Vagina (tissue), 2 donors: ENCODE results near the gene HTR4. TPM values are rescaled to one million over a fixed set of nuclear protein-coding genes. Genes with fewer than 3 reads are reported as not detected.

ENCODE experiments used
- DNase-seq, 2 donors: peaks; one replicate each; pipeline ENCODE4 v3.0.0-alpha.2; 2017; ENCODE audit errors: extremely low spot score in 2 of 2
- H3K27ac ChIP-seq: fragments of 200-600 bp; sonication (generic); one replicate; pipeline ENCODE4 v1.5.1; 2019
- H3K27me3 ChIP-seq: fragments of 200-600 bp; sonication (generic); one replicate; pipeline ENCODE4 v1.5.1; 2019
- H3K36me3 ChIP-seq, 2 donors: fragments of 200-600 bp; sonication (generic); one replicate each; pipeline ENCODE4 v1.5.1; 2017 to 2019
- H3K4me1 ChIP-seq: fragments of 200-600 bp; sonication (generic); one replicate; pipeline ENCODE4 v1.5.1; 2019
- H3K4me3 ChIP-seq, 2 donors: fragments of 200-600 bp; sonication (generic); 1 replicate in 1 of 2; 2 replicates in 1 of 2; pipeline ENCODE4 v1.5.1; 2016 to 2019
- H3K9me3 ChIP-seq: fragments of 200-600 bp; sonication (generic); one replicate; pipeline ENCODE4 v1.5.1; 2019
- POLR2A ChIP-seq, 2 donors: fragments of 450-650 bp; IDR thresholded peaks; one replicate each; pipeline ENCODE4 v1.6.1; 2017; ENCODE audit warnings: antibody characterized with exemption in 2 of 2, mild to moderate bottlenecking in 2 of 2, moderate library complexity in 2 of 2
- POLR2AphosphoS5 ChIP-seq, 2 donors: sonication (generic); formaldehyde crosslinking; IDR thresholded peaks; one replicate each; pipeline ENCODE4 v1.9.0; 2017; ENCODE audit warnings: antibody characterized with exemption in 2 of 2, mild to moderate bottlenecking in 2 of 2, low read depth in 1 of 2; ENCODE audit not compliant: insufficient read depth in 1 of 2
- intact Hi-C: fragments of 100-400 bp; cut with DNase I; formaldehyde crosslinking; loops from one replicate; pipeline ENCODE4 v1.15.1; 2023
- total RNA-seq: library from RNA; depleted of rRNA; stranded (reverse); fragments of >200 nt; gene quantifications from one replicate; pipeline ENCODE4 v1.2.3, GENCODE V29; 2016
- TF ChIP-seq, protein P1 (sequence below), 3 experiments: fragments of 450-650 bp in 2 of 3; fragments of 200-600 bp in 1 of 3; sonication (generic) in 1 of 3; IDR thresholded peaks; one replicate each; pipeline ENCODE4 v1.5.1; 2017 to 2019; ENCODE audit warnings: antibody characterized with exemption in 3 of 3, mild to moderate bottlenecking in 2 of 3, moderate library complexity in 2 of 3

HTR4 gene
- total RNA-seq, 1 donor from 2014 or later: 2.9 TPM

DNA sequence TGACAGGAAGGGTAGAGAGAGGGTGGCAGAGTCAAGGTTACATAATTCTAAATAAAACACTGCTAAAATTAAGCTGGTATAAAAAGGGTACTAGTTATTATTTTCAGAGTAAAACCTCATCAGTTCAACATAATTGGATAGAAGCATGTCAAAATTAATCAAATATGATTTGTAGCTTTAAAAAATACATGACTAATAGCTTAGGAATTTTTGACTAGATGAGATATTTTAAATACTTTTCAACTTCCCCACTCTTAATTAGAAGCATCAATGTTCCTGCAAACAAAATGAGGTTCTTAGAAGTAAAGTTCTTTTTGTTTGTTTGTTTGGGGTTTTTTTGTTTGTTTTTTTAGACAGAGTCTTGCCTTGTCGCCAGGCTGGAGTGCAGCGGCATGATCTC is 29.1 kb downstream of the HTR4 start:
- DNase-seq: no peak
- H3K27ac ChIP-seq: no peak overlapping the region
- H3K27me3 ChIP-seq: no peaks in the 10 kb centered on the region
- H3K4me1 ChIP-seq: no peaks in the 10 kb centered on the region
- no peaks in the 10 kb centered on the region for H3K36me3 ChIP-seq
- H3K9me3 ChIP-seq: no peaks in the 10 kb centered on the region
- TF ChIP-seq, protein P1, sequence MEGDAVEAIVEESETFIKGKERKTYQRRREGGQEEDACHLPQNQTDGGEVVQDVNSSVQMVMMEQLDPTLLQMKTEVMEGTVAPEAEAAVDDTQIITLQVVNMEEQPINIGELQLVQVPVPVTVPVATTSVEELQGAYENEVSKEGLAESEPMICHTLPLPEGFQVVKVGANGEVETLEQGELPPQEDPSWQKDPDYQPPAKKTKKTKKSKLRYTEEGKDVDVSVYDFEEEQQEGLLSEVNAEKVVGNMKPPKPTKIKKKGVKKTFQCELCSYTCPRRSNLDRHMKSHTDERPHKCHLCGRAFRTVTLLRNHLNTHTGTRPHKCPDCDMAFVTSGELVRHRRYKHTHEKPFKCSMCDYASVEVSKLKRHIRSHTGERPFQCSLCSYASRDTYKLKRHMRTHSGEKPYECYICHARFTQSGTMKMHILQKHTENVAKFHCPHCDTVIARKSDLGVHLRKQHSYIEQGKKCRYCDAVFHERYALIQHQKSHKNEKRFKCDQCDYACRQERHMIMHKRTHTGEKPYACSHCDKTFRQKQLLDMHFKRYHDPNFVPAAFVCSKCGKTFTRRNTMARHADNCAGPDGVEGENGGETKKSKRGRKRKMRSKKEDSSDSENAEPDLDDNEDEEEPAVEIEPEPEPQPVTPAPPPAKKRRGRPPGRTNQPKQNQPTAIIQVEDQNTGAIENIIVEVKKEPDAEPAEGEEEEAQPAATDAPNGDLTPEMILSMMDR (IDR thresholded peaks at IDR 0.05): no peak
- TF ChIP-seq POLR2AphosphoS5 (IDR thresholded peaks at IDR 0.05; ENCODE audit: insufficient read depth in 1 of 2, low read depth in 1 of 2): no peak
- TF ChIP-seq POLR2A (IDR thresholded peaks at IDR 0.05): no peak
- H3K4me3 ChIP-seq: no peak overlapping the region
- intact Hi-C loops: no loop called here

DNA sequence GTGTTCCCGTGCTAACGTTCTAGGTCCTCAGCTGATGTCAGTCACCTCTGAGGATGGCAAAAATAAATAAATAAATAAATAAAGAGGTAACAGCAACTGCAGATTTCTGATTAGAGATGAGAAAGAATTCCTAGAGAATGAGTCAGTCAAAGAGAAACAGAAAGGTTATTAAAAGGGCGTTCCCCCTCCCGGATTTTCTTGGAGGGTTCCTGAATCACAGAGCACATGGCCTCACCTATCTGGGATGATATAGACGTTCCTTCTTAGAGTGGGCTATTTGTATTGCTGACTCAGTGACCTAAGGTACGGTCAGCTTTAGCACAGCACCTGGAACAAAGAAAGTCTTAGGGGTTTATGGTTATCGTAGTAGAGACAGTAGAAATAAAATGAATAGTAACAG is 30.6 kb downstream of the HTR4 start:
- H3K27me3 ChIP-seq: no peaks in the 10 kb centered on the region
- no peak overlapping the region for H3K4me3 ChIP-seq
- no peak for DNase-seq
- TF ChIP-seq, protein P1 (IDR thresholded peaks at IDR 0.05): no peak
- TF ChIP-seq POLR2A (IDR thresholded peaks at IDR 0.05) (no peak), POLR2AphosphoS5 (IDR thresholded peaks at IDR 0.05; ENCODE audit: insufficient read depth in 1 of 2, low read depth in 1 of 2) (no peak)
- H3K27ac ChIP-seq: no peak overlapping the region
- H3K9me3 ChIP-seq: no peaks in the 10 kb centered on the region
- no peaks in the 10 kb centered on the region for H3K4me1 ChIP-seq
- intact Hi-C loops: no loop called here
- H3K36me3 ChIP-seq: no peaks in the 10 kb centered on the region

DNA sequence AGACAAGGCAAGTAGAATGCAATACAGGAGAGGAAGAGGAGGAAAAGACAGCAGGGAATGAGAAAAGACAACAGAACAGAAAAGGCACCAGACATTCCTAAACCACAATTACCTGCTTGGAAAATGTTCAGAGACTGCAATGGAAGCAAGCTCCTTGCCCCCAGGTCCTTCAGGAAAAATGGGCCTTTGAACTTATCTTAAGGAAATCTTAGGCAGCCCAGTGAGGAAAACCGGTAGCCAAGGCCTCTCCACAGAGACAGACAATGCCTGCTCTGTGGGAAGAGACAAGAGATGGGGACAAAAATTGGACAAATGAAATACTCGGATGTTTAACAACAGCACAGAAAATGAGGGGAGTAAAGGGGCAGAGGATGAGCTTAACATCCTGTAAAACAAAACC is 31.2 kb downstream of the HTR4 start:
- intact Hi-C loops: no loop called here
- TF ChIP-seq, protein P1 (IDR thresholded peaks at IDR 0.05): no peak
- TF ChIP-seq POLR2A (IDR thresholded peaks at IDR 0.05) (no peak), POLR2AphosphoS5 (IDR thresholded peaks at IDR 0.05; ENCODE audit: insufficient read depth in 1 of 2, low read depth in 1 of 2) (no peak)
- no peak overlapping the region for H3K4me3 ChIP-seq
- no peak overlapping the region for H3K27ac ChIP-seq
- no peaks in the 10 kb centered on the region for H3K27me3 ChIP-seq
- H3K9me3 ChIP-seq: no peaks in the 10 kb centered on the region
- no peak for DNase-seq
- no peaks in the 10 kb centered on the region for H3K4me1 ChIP-seq
- no peaks in the 10 kb centered on the region for H3K36me3 ChIP-seq

DNA sequence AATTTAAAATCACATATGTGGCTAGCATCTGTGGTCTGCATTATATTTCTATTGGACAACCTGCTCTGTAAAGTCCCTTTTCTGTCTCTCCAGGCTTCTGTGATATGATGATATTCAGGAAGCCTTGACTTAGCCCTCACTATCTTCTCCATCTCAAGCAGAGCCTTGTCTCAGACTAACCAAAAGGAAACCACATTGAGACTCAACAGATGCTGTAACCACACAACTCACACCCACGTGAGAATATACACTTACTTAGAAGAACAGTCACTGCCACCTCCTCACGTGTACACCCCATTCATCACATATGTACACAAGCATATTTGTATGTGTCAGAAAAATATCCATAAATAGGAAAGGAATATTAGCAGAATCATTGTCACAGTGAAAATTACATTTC is 33.6 kb downstream of the HTR4 start:
- H3K4me1 ChIP-seq: no peaks in the 10 kb centered on the region
- TF ChIP-seq, protein P1 (IDR thresholded peaks at IDR 0.05): no peak
- TF ChIP-seq POLR2A (IDR thresholded peaks at IDR 0.05): no peak
- no peak for TF ChIP-seq POLR2AphosphoS5 (IDR thresholded peaks at IDR 0.05; ENCODE audit: insufficient read depth in 1 of 2, low read depth in 1 of 2)
- DNase-seq: no peak
- no peaks in the 10 kb centered on the region for H3K36me3 ChIP-seq
- no peak overlapping the region for H3K4me3 ChIP-seq
- H3K27ac ChIP-seq: no peak overlapping the region
- H3K9me3 ChIP-seq: no peaks in the 10 kb centered on the region
- intact Hi-C loops: no loop called here
- no peaks in the 10 kb centered on the region for H3K27me3 ChIP-seq

DNA sequence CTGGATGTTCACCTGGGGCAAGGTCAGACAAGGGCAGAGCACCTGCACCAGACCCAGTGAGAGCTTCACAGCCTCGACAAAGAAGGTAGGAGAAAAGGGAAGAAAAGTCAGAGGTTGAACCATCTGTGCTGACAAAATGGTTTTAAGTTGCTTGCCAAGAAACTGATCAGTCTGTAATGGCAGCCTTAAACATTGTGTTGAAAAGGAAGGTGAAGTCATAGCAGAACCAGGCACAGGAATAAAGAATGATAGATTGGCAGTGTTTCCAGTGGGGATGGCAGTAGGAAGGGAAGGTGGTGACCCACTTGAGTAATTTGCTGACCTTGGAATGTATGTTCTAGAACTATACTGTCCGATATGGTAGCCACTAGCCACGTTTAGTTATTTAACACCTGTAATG is 34.2 kb downstream of the HTR4 start:
- H3K27me3 ChIP-seq: no peaks in the 10 kb centered on the region
- TF ChIP-seq, protein P1 (IDR thresholded peaks at IDR 0.05): no peak

More for the DNA sequence above, 34.2 kb downstream of the HTR4 start:
- Histone ChIP-seq H3K9me3 (no peaks in the 10 kb centered on the region), H3K4me1 (no peaks in the 10 kb centered on the region), H3K4me3 (no peak overlapping the region), H3K27ac (no peak overlapping the region), H3K36me3 (no peaks in the 10 kb centered on the region)
- no peak for DNase-seq
- intact Hi-C loops: no loop called here
